GM19452 (cell line): Measurements from ENCODE around the gene WASF2.
A peak's percentile ranks its signal among the peaks of the same experiment; 100 is the strongest.
"Not testable (repeated sequence)": the region's sequence is repeated elsewhere in the genome, so short reads cannot be mapped to it uniquely, and the experiment has no call there.

Experiments used
- ATAC-seq: cut with Tn5 transposase; IDR thresholded peaks from one replicate; pipeline ENCODE4 v1.9.1; 2021; ENCODE audit not compliant: unreplicated experiment

Gene WASF2

GRCh38 chr1:27489973-27490741, at the start of gene WASF2:
WASF2 (minus strand) TSS chr1:27490167; CDS start chr1:27428890, 61,277 bp downstream.
- ATAC-seq = peak; percentile 79

GRCh38 chr1:27538793-27539192, 48.8 kb upstream of the WASF2 start:
- ATAC-seq = no peak

GRCh38 chr1:27538305-27538676, 48.3 kb upstream of the WASF2 start:
- ATAC-seq = not testable (repeated sequence)

- ATAC-seq = no peak
Measured at GRCh38 chr1:27536767-27537166, 46.8 kb upstream of the WASF2 start.

- no peak for ATAC-seq
Measured at GRCh38 chr1:27536010-27536757, 46.2 kb upstream of the WASF2 start.

GRCh38 chr1:27535386-27535785, 45.4 kb upstream of the WASF2 start:
- ATAC-seq = no peak

GRCh38 chr1:27531959-27532685, 42.2 kb upstream of the WASF2 start:
- no peak for ATAC-seq

- ATAC-seq = no peak
Measured at GRCh38 chr1:27530192-27530591, 40.2 kb upstream of the WASF2 start.

GRCh38 chr1:27529704-27530018, 39.7 kb upstream of the WASF2 start:
- no peak for ATAC-seq

- no peak for ATAC-seq
Measured at GRCh38 chr1:27528818-27529703, 39.1 kb upstream of the WASF2 start.

- no peak for ATAC-seq
Measured at GRCh38 chr1:27527890-27528817, 38.2 kb upstream of the WASF2 start.

- ATAC-seq = no peak
Measured at GRCh38 chr1:27527223-27527889, 37.4 kb upstream of the WASF2 start.

GRCh38 chr1:27526569-27527222, 36.7 kb upstream of the WASF2 start:
- ATAC-seq = no peak

- ATAC-seq = no peak
Measured at GRCh38 chr1:27525296-27526272, 35.6 kb upstream of the WASF2 start.

GRCh38 chr1:27523337-27524020, 33.5 kb upstream of the WASF2 start:
- no peak for ATAC-seq

GRCh38 chr1:27522432-27523336, 32.7 kb upstream of the WASF2 start:
- no peak for ATAC-seq
